H1 (cell line): ENCODE measurements around the gene ERH. TPM values are rescaled to one million over a fixed set of nuclear protein-coding genes. Genes with fewer than 3 reads are reported as not detected.

Source experiments
- CTCF ChIA-PET: fragments of 300-600 bp; sonication (Branson Sonifier 250); formaldehyde crosslinking; loops from one replicate; lab custom pipeline; 2021; ENCODE audit not compliant: partially characterized antibody; lab: Charles Lee
- POLR2A ChIA-PET: fragments of 300-600 bp; sonication (Branson Sonifier 250); formaldehyde crosslinking; loops from one replicate; lab custom pipeline; 2021; ENCODE audit warnings: inconsistent platforms; ENCODE audit not compliant: partially characterized antibody; lab: Charles Lee
- DNase-seq, 2 experiments: peaks; one replicate each; pipeline versions ENCODE4 v3.0.0 to v3.0.0-alpha.2; 2010 to 2022; ENCODE audit warnings: low spot score in 2 of 2, low read depth in 1 of 2, mixed read lengths in 1 of 2
- FAIRE-seq: peaks from 2 replicates; lab custom pipeline; 2011; peaks lifted over from hg19 to GRCh38; lab: Jason Lieb, UNC
- H2AFZ ChIP-seq: 2 replicates; pipeline ENCODE4 v1.8.1; 2012; ENCODE audit warnings: low read length, inconsistent platforms
- H2AK5ac ChIP-seq: 2 replicates; pipeline ENCODE4 v1.6.1; 2013; ENCODE audit warnings: low read depth, low read length
- H2BK120ac ChIP-seq: replicated peaks from 2 replicates; pipeline ENCODE3; 2013; ENCODE audit warnings: low read depth, low read length, inconsistent platforms
- H2BK12ac ChIP-seq: 2 replicates; pipeline ENCODE4 v1.6.1; 2013; ENCODE audit warnings: low read depth, low read length
- H2BK15ac ChIP-seq: 2 replicates; pipeline ENCODE4 v1.6.1; 2013; ENCODE audit warnings: low read length
- H2BK20ac ChIP-seq: 2 replicates; pipeline ENCODE4 v1.6.1; 2013; ENCODE audit warnings: low read length
- H2BK5ac ChIP-seq: 2 replicates; pipeline ENCODE4 v1.6.1; 2013; ENCODE audit warnings: low read depth, low read length
- H3K14ac ChIP-seq: 2 replicates; pipeline ENCODE4 v1.6.1; 2013; ENCODE audit warnings: inconsistent platforms; ENCODE audit not compliant: insufficient read length
- H3K18ac ChIP-seq: 2 replicates; pipeline ENCODE4 v1.6.1; 2013; ENCODE audit warnings: low read length; ENCODE audit errors: extremely low read depth
- H3K23ac ChIP-seq: 2 replicates; pipeline ENCODE4 v1.6.1; 2013; ENCODE audit warnings: inconsistent platforms; ENCODE audit not compliant: insufficient read length
- H3K23me2 ChIP-seq: 2 replicates; pipeline ENCODE4 v1.6.1; 2013; ENCODE audit warnings: low read depth, low read length
- H3K27ac ChIP-seq: 2 replicates; pipeline ENCODE4 v1.6.1; 2011; ENCODE audit warnings: low read depth, low read length, inconsistent platforms
- H3K27me3 ChIP-seq, 4 experiments: replicated peaks in 1 of 4; 1 replicate in 1 of 4; 2 replicates in 3 of 4; pipeline versions ENCODE4 v1.6.1 to v1.8.1; 2011 to 2013; ENCODE audit warnings: low read length in 3 of 4, mild to moderate bottlenecking in 3 of 4, inconsistent platforms in 2 of 4, mixed read lengths in 2 of 4, moderate library complexity in 1 of 4; ENCODE audit not compliant: control insufficient read depth in 3 of 4, insufficient read depth in 3 of 4; ENCODE audit errors: extremely low read depth in 1 of 4
- H3K36me3 ChIP-seq, 4 experiments: 2 replicates each; pipeline versions ENCODE4 v1.6.1 to v1.8.1; 2011 to 2013; ENCODE audit warnings: mild to moderate bottlenecking in 4 of 4, low read length in 3 of 4, moderate library complexity in 2 of 4, control low read depth in 1 of 4, inconsistent platforms in 1 of 4; ENCODE audit not compliant: insufficient read depth in 4 of 4, control insufficient read depth in 2 of 4
- H3K4ac ChIP-seq: replicated peaks from 2 replicates; pipeline ENCODE3; 2013; ENCODE audit warnings: low read length, low read depth, mixed read lengths, inconsistent platforms; ENCODE audit not compliant: insufficient read length
- H3K4me1 ChIP-seq, 4 experiments: replicated peaks in 1 of 4; 1 replicate in 1 of 4; 2 replicates in 3 of 4; pipeline versions ENCODE4 v1.6.1 to v1.8.1; 2011 to 2013; ENCODE audit warnings: low read length in 3 of 4, inconsistent platforms in 2 of 4, mixed read lengths in 1 of 4; ENCODE audit not compliant: insufficient read depth in 4 of 4, control insufficient read depth in 3 of 4
- H3K4me2 ChIP-seq, 2 experiments: 2 replicates each; pipeline versions ENCODE4 v1.6.1 to v1.8.1; 2011 to 2013; ENCODE audit warnings: low read depth in 2 of 2, low read length in 2 of 2, control low read depth in 1 of 2, inconsistent platforms in 1 of 2, mild to moderate bottlenecking in 1 of 2; ENCODE audit not compliant: insufficient read depth in 1 of 2
- H3K4me3 ChIP-seq, 4 experiments: fragments of 200-600, 300-600 bp in 1 of 4; sonication (generic), shearing (Covaris generic), sonication (Bioruptor Twin) in 1 of 4; 2 replicates each; pipeline versions ENCODE4 v1.5.1 to v1.8.1; 2011 to 2016; ENCODE audit warnings: low read length in 4 of 4, low read depth in 3 of 4, control low read depth in 2 of 4, inconsistent platforms in 2 of 4, mild to moderate bottlenecking in 2 of 4, mixed read lengths in 1 of 4, moderate library complexity in 1 of 4; ENCODE audit not compliant: insufficient read depth in 2 of 4; ENCODE audit errors: extremely low read depth in 1 of 4
- H3K56ac ChIP-seq: replicated peaks from 2 replicates; pipeline ENCODE3; 2013; ENCODE audit warnings: low read depth, mild to moderate bottlenecking, mixed read lengths, low read length, inconsistent platforms; ENCODE audit not compliant: insufficient read length
- H3K79me1 ChIP-seq: 2 replicates; pipeline ENCODE4 v1.6.1; 2013; ENCODE audit warnings: low read depth, low read length, control low read depth
- H3K79me2 ChIP-seq, 2 experiments: 2 replicates each; pipeline versions ENCODE4 v1.6.1 to v1.8.1; 2012 to 2013; ENCODE audit warnings: low read length in 2 of 2, mild to moderate bottlenecking in 2 of 2, inconsistent platforms in 1 of 2; ENCODE audit not compliant: insufficient read depth in 2 of 2, control insufficient read depth in 1 of 2
- H3K9ac ChIP-seq, 4 experiments: replicated peaks in 1 of 4; 1 replicate in 1 of 4; 2 replicates in 3 of 4; pipeline versions ENCODE4 v1.6.1 to v1.8.1; 2011 to 2013; ENCODE audit warnings: low read depth in 3 of 4, low read length in 3 of 4, control low read depth in 2 of 4, mild to moderate bottlenecking in 2 of 4, moderate library complexity in 2 of 4, inconsistent platforms in 1 of 4; ENCODE audit errors: extremely low read depth in 1 of 4
- H3K9me3 ChIP-seq, 2 experiments: 2 replicates each; pipeline versions ENCODE4 v1.6.1 to v1.8.1; 2012 to 2013; ENCODE audit warnings: mild to moderate bottlenecking in 2 of 2, moderate library complexity in 2 of 2, control low read depth in 1 of 2, inconsistent platforms in 1 of 2, low read depth in 1 of 2, low read length in 1 of 2, mixed read lengths in 1 of 2; ENCODE audit not compliant: insufficient read depth in 2 of 2
- H4K20me1 ChIP-seq, 2 experiments: replicated peaks in 1 of 2; 2 replicates each; pipeline versions ENCODE3 to v1.8.1; 2011 to 2013; ENCODE audit warnings: inconsistent platforms in 2 of 2, low read length in 2 of 2, mild to moderate bottlenecking in 1 of 2; ENCODE audit not compliant: insufficient read depth in 2 of 2, control insufficient read depth in 1 of 2
- H4K5ac ChIP-seq: 2 replicates; pipeline ENCODE4 v1.6.1; 2013; ENCODE audit warnings: low read length, low read depth, mixed read lengths, inconsistent platforms; ENCODE audit not compliant: insufficient read length
- H4K8ac ChIP-seq: 2 replicates; pipeline ENCODE4 v1.8.0; 2013; ENCODE audit warnings: mild to moderate bottlenecking, moderate library complexity, low read length, inconsistent platforms; ENCODE audit not compliant: insufficient read depth; ENCODE audit errors: extremely low read depth
- H4K91ac ChIP-seq: replicated peaks from 2 replicates; pipeline ENCODE3; 2013; ENCODE audit warnings: low read length, mixed read lengths, inconsistent platforms; ENCODE audit not compliant: insufficient read length
- ASH2L ChIP-seq: fragments of 200-600, 300-600 bp; sonication (generic); IDR thresholded peaks from one replicate; pipeline ENCODE4 v1.7.1; 2017; ENCODE audit warnings: low read length
- BCL11A ChIP-seq, 2 experiments: IDR thresholded peaks; one replicate each; pipeline ENCODE4 v1.6.1; 2011; ENCODE audit warnings: low read depth in 2 of 2, low read length in 2 of 2, mild to moderate bottlenecking in 2 of 2
- HDAC6 ChIP-seq: IDR thresholded peaks from one replicate; pipeline ENCODE4 v1.7.1; 2012; ENCODE audit warnings: low read depth, mild to moderate bottlenecking, inconsistent platforms, low read length, moderate library complexity
- KDM1A ChIP-seq: fragments of 200-600, 300-600 bp; sonication (generic); IDR thresholded peaks from 2 replicates; pipeline ENCODE4 v1.7.1; 2016; ENCODE audit warnings: mild to moderate bottlenecking, low read length, borderline replicate concordance
- KDM4A ChIP-seq: IDR thresholded peaks from one replicate; pipeline ENCODE4 v1.7.1; 2012; ENCODE audit warnings: low read depth, mild to moderate bottlenecking, moderate library complexity, low read length, inconsistent platforms; ENCODE audit not compliant: severe bottlenecking
- MAFK ChIP-seq: IDR thresholded peaks from 2 replicates; pipeline ENCODE4 v1.6.1; 2012; ENCODE audit warnings: low read depth, mild to moderate bottlenecking, improper control_type of control experiment, low read length
- POLR2AphosphoS5 ChIP-seq: IDR thresholded peaks from 2 replicates; pipeline ENCODE4 v1.6.1; 2011; ENCODE audit warnings: low read depth, low read length
- RNF2 ChIP-seq: fragments of 200-900, 300-1000 bp; sonication (generic); IDR thresholded peaks from 2 replicates; pipeline ENCODE4 v1.7.1; 2016; ENCODE audit warnings: borderline replicate concordance, low read depth, mild to moderate bottlenecking, antibody characterized with exemption, low read length; ENCODE audit not compliant: poor library complexity, severe bottlenecking; ENCODE audit errors: missing control alignments
- TCF12 ChIP-seq: IDR thresholded peaks from 2 replicates; pipeline ENCODE4 v1.6.1; 2011; ENCODE audit warnings: low read depth, mild to moderate bottlenecking, low read length
- WGBS, 2 experiments: shearing (Covaris generic) in 1 of 2; methylation state at CpG; one replicate each; pipeline versions ENCODE4 v1.1.6 to v1.1.7; 2013 to 2015; ENCODE audit warnings: low lambda C conversion rate in 2 of 2, mixed read lengths in 2 of 2, inconsistent platforms in 1 of 2, low coverage in 1 of 2, missing lambda C conversion rate in 1 of 2; ENCODE audit not compliant: insufficient replicate concordance in 2 of 2, insufficient coverage in 1 of 2, insufficient read length in 1 of 2; ENCODE audit errors: extremely low coverage in 1 of 2, missing lambda C conversion rate in 1 of 2; 5-methylcytosine and 5-hydroxymethylcytosine counted together
- polyA plus RNA-seq, 7 experiments: library from polyadenylated mRNA; depleted of rRNA in 3 of 7; stranded (reverse) in 5 of 7; unstranded in 2 of 7; fragments of >200 nt in 5 of 7; fragments of 200-250 nt in 2 of 7; gene quantifications; 1 replicate in 5 of 7; 2 replicates in 1 of 7; 4 replicates in 1 of 7; pipeline versions ENCODE4 v1.2.1 to v1.2.3, GENCODE V29; 2011 to 2013; ENCODE audit warnings: missing spikeins in 2 of 7, mixed read lengths in 2 of 7
- total RNA-seq: library from RNA; stranded (reverse); fragmentation: NEBNext Ultra II Directional; extraction: Animal tissue kit (Norgen Biotek cat#: 25700); gene quantifications from 2 replicates; pipeline ENCODE4 v1.2.1, GENCODE V29; 2021
- TF ChIP-seq, protein P1 (sequence below): IDR thresholded peaks from 2 replicates; pipeline ENCODE4 v1.6.1; 2012; ENCODE audit warnings: inconsistent platforms

ERH gene
- total and polyA plus RNA-seq, 2 of the 8 experiments (the other 6 are each of a cell fraction or from before 2014, with no cell fraction given): 329 to 454 TPM

DNA sequence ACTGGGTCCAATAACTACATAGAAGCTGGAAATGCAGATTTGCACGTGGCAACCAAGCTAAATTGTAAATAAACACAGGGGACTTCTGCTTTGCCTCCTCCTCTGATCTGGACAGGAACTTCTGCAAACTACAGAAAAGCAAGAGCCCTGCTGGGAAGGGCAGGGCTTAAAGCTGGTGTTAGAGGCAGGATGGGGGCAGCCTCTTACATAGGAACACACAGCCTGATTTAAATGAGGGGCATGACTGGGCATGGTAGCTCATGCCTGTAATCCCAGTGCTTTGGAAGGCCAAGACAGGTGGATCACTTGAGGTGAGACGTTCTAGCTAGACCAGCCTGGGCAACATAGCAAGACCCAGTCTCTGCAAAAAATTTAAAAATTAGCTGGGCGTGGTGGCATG is 46.7 kb downstream of the ERH start:
- CTCF ChIA-PET: interaction anchor here (0.6 to 9.8 kb wide), 14 partner anchors 9 to 109 kb away, joined by 3 to 78 read pairs (median 4); no protein-coding TSS in a partner anchor
- Histone ChIP-seq H3K23ac (no peak overlapping the region), H3K14ac (no peak overlapping the region), H3K4me1 (peaks cover 0 to 6% (median 2%) of the 10 kb centered on the region in 4 experiments; a peak in 5 of 7 replicates), H3K4me3 (no peak overlapping the region), H3K79me1 (no peaks in the 10 kb centered on the region; the same call in 1 of the 2 replicates), H2AK5ac (no peak overlapping the region), H2AFZ (no peak overlapping the region), H4K5ac (no peak overlapping the region), H3K27ac (no peak overlapping the region), H2BK120ac (no peak overlapping the region), H3K18ac (no peak overlapping the region), H3K9me3 (no peaks in the 10 kb centered on the region), H2BK12ac (no peak overlapping the region), H4K8ac (no peak overlapping the region), H3K23me2 (no peaks in the 10 kb centered on the region), H3K27me3 (no peaks in the 10 kb centered on the region), H4K91ac (no peak overlapping the region), H2BK5ac (no peak overlapping the region)
- WGBS, 2 experiments: 81% methylated on average over 3 of the region's 3 CpGs; no CpG with 5 or more reads in 1 of the 2 experiments
- TF ChIP-seq POLR2AphosphoS5 (no peak), HDAC6 (no peak), BCL11A (IDR thresholded peaks at IDR 0.05; ENCODE audit: low read depth in 2 of 2, low read length in 2 of 2) (no peak), TCF12 (no peak), RNF2 (no peak), MAFK (no peak), KDM1A (no peak), KDM4A (no peak), ASH2L (no peak)
- TF ChIP-seq, protein P1, sequence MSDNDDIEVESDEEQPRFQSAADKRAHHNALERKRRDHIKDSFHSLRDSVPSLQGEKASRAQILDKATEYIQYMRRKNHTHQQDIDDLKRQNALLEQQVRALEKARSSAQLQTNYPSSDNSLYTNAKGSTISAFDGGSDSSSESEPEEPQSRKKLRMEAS: no peak
- TF ChIP-seq, all 59 proteins: peak for 0
- POLR2A ChIA-PET: interaction anchor here (1.6 kb wide), 1 partner anchor 9 kb away, joined by 3 read pairs; no protein-coding TSS in a partner anchor
- no peak overlapping the region for H3K56ac ChIP-seq
- no peaks in the 10 kb centered on the region for H3K79me2 ChIP-seq
- peaks cover 0 to 1% of the 10 kb centered on the region in 2 experiments for H4K20me1 ChIP-seq
- H2BK20ac ChIP-seq: no peak overlapping the region; the same call in 1 of the 2 replicates
- H3K9ac ChIP-seq: no peak overlapping the region
- H3K4ac ChIP-seq: no peak overlapping the region
- H2BK15ac ChIP-seq: no peak overlapping the region
- no peak for FAIRE-seq
- no peaks in the 10 kb centered on the region for H3K36me3 ChIP-seq
- no peak overlapping the region for H3K4me2 ChIP-seq
- no peak for DNase-seq
